GM12878 (cell line): Measurements from ENCODE around the gene NECAB3. TPM values are rescaled to one million over a fixed set of nuclear protein-coding genes. Genes with fewer than 3 reads are reported as not detected.

Experiments
- ATAC-seq: fragments of 200-7000 bp; cut with Tn5 transposase; 3 replicates; pipeline ENCODE4 v1.9.1; 2020; ENCODE audit warnings: mild to moderate bottlenecking, moderate library complexity
- BruUV-seq: library from RNA; stranded (reverse); fragments of 400-500 nt; replicated peaks from 2 replicates; lab custom pipeline; 2021; lab: Mats Ljungman, UMichigan
- CTCF ChIA-PET: fragments of 300-600 bp; sonication (Branson Sonifier 250); formaldehyde crosslinking; extraction: SDS; loops from one replicate; lab custom pipeline; 2021; ENCODE audit warnings: inconsistent platforms; lab: Yijun Ruan, JAX
- POLR2A ChIA-PET: fragments of 350-600 bp; formaldehyde crosslinking; extraction: SDS; loops from one replicate; lab custom pipeline; 2021; ENCODE audit warnings: inconsistent platforms; lab: Charles Lee
- RAD21 ChIA-PET: fragments of 300-600 bp; sonication (Branson Sonifier 250); formaldehyde crosslinking; loops from one replicate; lab custom pipeline; 2023; ENCODE audit warnings: antibody characterized with exemption; ENCODE audit not compliant: unreplicated experiment; lab: Charles Lee
- SMC1A ChIA-PET: fragments of 300-600 bp; sonication (Branson Sonifier 250); formaldehyde crosslinking; loops from one replicate; lab custom pipeline; 2023; ENCODE audit not compliant: unreplicated experiment, uncharacterized antibody; lab: Charles Lee
- DNase-seq: peaks from one replicate; pipeline ENCODE4 v3.0.0-alpha.2; 2011; ENCODE audit warnings: low read depth, low spot score
- FAIRE-seq: peaks from 3 replicates; lab custom pipeline; 2011; peaks lifted over from hg19 to GRCh38; lab: Jason Lieb, UNC
- H2AFZ ChIP-seq: 2 replicates; pipeline ENCODE4 v1.6.0; 2011; ENCODE audit warnings: low read depth, low read length, control low read depth; ENCODE audit not compliant: control insufficient read depth
- H3K27ac ChIP-seq: 2 replicates; pipeline ENCODE4 v1.5.1; 2011; ENCODE audit warnings: control low read depth; ENCODE audit not compliant: control insufficient read depth, insufficient read depth
- H3K27me3 ChIP-seq, 2 experiments: replicated peaks in 1 of 2; 2 replicates each; pipeline versions ENCODE4 v1.6.0 to v1.6.1; 2011; ENCODE audit warnings: low read length in 1 of 2; ENCODE audit not compliant: control insufficient read depth in 2 of 2, insufficient read depth in 2 of 2
- H3K36me3 ChIP-seq, 2 experiments: 2 replicates each; pipeline ENCODE4 v1.5.1; 2011; ENCODE audit warnings: low read length in 1 of 2; ENCODE audit not compliant: control insufficient read depth in 2 of 2, insufficient read depth in 2 of 2
- H3K4me1 ChIP-seq: 2 replicates; pipeline ENCODE4 v1.6.1; 2011; ENCODE audit warnings: mild to moderate bottlenecking, low read length, moderate library complexity, mixed read lengths; ENCODE audit not compliant: control insufficient read depth, insufficient read depth
- H3K4me2 ChIP-seq: 2 replicates; pipeline ENCODE4 v1.6.0; 2011; ENCODE audit warnings: control low read depth; ENCODE audit not compliant: control insufficient read depth, insufficient read depth
- H3K4me3 ChIP-seq: fragments of 200-600 bp; sonication (generic); 2 replicates; pipeline ENCODE4 v1.5.1; 2016
- H3K79me2 ChIP-seq: 2 replicates; pipeline ENCODE4 v1.6.0; 2011; ENCODE audit warnings: low read length; ENCODE audit not compliant: control insufficient read depth, insufficient read depth
- H3K9ac ChIP-seq: 2 replicates; pipeline ENCODE4 v1.8.0; 2011; ENCODE audit warnings: low read length, control low read depth, mixed read lengths; ENCODE audit not compliant: control insufficient read depth, insufficient read depth
- H3K9me3 ChIP-seq: replicated peaks from 3 replicates; pipeline ENCODE4 v1.5.1; 2011; ENCODE audit warnings: mild to moderate bottlenecking, low read length; ENCODE audit not compliant: control insufficient read depth, insufficient read depth
- H4K20me1 ChIP-seq: 2 replicates; pipeline ENCODE4 v1.6.0; 2011; ENCODE audit not compliant: control insufficient read depth, insufficient read depth
- EP300 ChIP-seq, 2 experiments: fragments of 150-350 bp in 1 of 2; IDR thresholded peaks; 2 replicates each; pipeline ENCODE4 v1.6.1; 2011 to 2012; ENCODE audit warnings: low read depth in 2 of 2, low read length in 2 of 2, borderline replicate concordance in 1 of 2, improper control_type of control experiment in 1 of 2, inconsistent platforms in 1 of 2; ENCODE audit not compliant: control insufficient read depth in 1 of 2
- ZBTB33 ChIP-seq: fragments of 450-650 bp; IDR thresholded peaks from 2 replicates; pipeline ENCODE4 v1.6.1; 2017; ENCODE audit warnings: mild to moderate bottlenecking
- ZZZ3 ChIP-seq: IDR thresholded peaks from 2 replicates; pipeline ENCODE4 v1.6.1; 2011; ENCODE audit warnings: low read depth; ENCODE audit not compliant: control insufficient read depth, insufficient read length
- WGBS: methylation state at CpG from one replicate; pipeline ENCODE4 v1.1.6; 2016; ENCODE audit warnings: low lambda C conversion rate; ENCODE audit not compliant: insufficient replicate concordance, insufficient coverage; ENCODE audit errors: missing lambda C conversion rate; 5-methylcytosine and 5-hydroxymethylcytosine counted together
- in situ Hi-C: fragments of 300-500 bp; cut with MboI; formaldehyde crosslinking; loops from 9 replicates; pipeline ENCODE4 v1.14.3; 2018; ENCODE audit warnings: mixed read lengths
- intact Hi-C: fragments of 100-400 bp; cut with micrococcal nuclease; formaldehyde crosslinking; loops from one replicate; pipeline ENCODE4 v1.14.2; 2022; ENCODE audit not compliant: unreplicated experiment
- polyA plus RNA-seq, 11 experiments: library from polyadenylated mRNA; depleted of rRNA in 4 of 11; unstranded in 6 of 11; stranded (reverse) in 5 of 11; fragments of >200 nt; fragmentation: Nextera tagmentation in 4 of 11; fragmentation: Illumina TruSeq in 1 of 11; extraction: Ambion mirVana in 4 of 11; extraction: Trizol in 1 of 11; gene quantifications; 1 replicate in 1 of 11; 2 replicates in 10 of 11; pipeline versions ENCODE4 v1.2.1 to v1.2.3, GENCODE V29; 2011 to 2016; ENCODE audit warnings: inconsistent platforms in 2 of 11, missing spikeins in 2 of 11, low read depth in 1 of 11
- total RNA-seq, 4 experiments: library from RNA; depleted of rRNA in 3 of 4; stranded (reverse); fragments of >200 nt in 3 of 4; fragmentation: Illumina TruSeq in 1 of 4; extraction: Trizol in 1 of 4; gene quantifications; 2 replicates each; pipeline versions ENCODE4 v1.2.1 to v1.2.3, GENCODE V29; 2013 to 2021

Gene NECAB3
- total and polyA plus RNA-seq, 10 of the 15 experiments (the other 5 are each of a cell fraction or from before 2014, with no cell fraction given) = 0.21 to 17.0 (median 7.2) TPM

GRCh38 chr20:33688938-33689424 is 14.8 kb upstream of the NECAB3 start:
- peaks cover 21% of the 10 kb centered on the region for H3K4me1 ChIP-seq
- H3K79me2 ChIP-seq = peaks cover 17% of the 10 kb centered on the region
- H3K27me3 ChIP-seq = no peaks in the 10 kb centered on the region
- WGBS = 82% methylated on average over 3 of the region's 3 CpGs
- FAIRE-seq = no peak
- H3K4me3 ChIP-seq = no peak overlapping the region
- ChIA-PET CTCF (no interaction called here), POLR2A (interaction anchor here (0.6 kb wide), 1 partner anchor 41 kb away, joined by 8 read pairs; no protein-coding TSS in a partner anchor), RAD21 (no interaction called here), SMC1A (interaction anchor here (1.2 to 1.5 kb wide), 2 partner anchors 14 to 81 kb away, joined by 3 to 5 read pairs; no protein-coding TSS in a partner anchor)
- no peak for TF ChIP-seq ZZZ3
- TF ChIP-seq EP300 (IDR thresholded peaks at IDR 0.05; ENCODE audit: borderline replicate concordance in 1 of 2, control insufficient read depth in 1 of 2, low read depth in 2 of 2, low read length in 2 of 2) = no peak
- no peak for TF ChIP-seq ZBTB33
- H2AFZ ChIP-seq = no peak overlapping the region
- DNase-seq = no peak
- intact Hi-C loops (loop anchor here (5.0 to 10.0 kb wide), 2 partner anchors 88 to 306 kb away; partner anchors contain the start of gene RALY), in situ Hi-C loops (no loop called here)
- H4K20me1 ChIP-seq = no peaks in the 10 kb centered on the region
- no peak overlapping the region for H3K9ac ChIP-seq
- no peak overlapping the region for H3K4me2 ChIP-seq
- no peaks in the 10 kb centered on the region for H3K36me3 ChIP-seq
- no TSS peak for BruUV-seq
- no peak overlapping the region for H3K27ac ChIP-seq
- no peak for ATAC-seq
- no peaks in the 10 kb centered on the region for H3K9me3 ChIP-seq
